ENCODE measurements around the gene ATP5ME. TPM values are rescaled to one million over a fixed set of nuclear protein-coding genes. Genes with fewer than 3 reads are reported as not detected.
A peak's percentile ranks its signal among the peaks of the same experiment; 100 is the strongest.

The ATP5ME gene
- total and polyA plus RNA-seq, 2 of the 13 experiments (the other 11 are each of a cell fraction or from before 2014, with no cell fraction given) = 305 to 753 TPM

DNA sequence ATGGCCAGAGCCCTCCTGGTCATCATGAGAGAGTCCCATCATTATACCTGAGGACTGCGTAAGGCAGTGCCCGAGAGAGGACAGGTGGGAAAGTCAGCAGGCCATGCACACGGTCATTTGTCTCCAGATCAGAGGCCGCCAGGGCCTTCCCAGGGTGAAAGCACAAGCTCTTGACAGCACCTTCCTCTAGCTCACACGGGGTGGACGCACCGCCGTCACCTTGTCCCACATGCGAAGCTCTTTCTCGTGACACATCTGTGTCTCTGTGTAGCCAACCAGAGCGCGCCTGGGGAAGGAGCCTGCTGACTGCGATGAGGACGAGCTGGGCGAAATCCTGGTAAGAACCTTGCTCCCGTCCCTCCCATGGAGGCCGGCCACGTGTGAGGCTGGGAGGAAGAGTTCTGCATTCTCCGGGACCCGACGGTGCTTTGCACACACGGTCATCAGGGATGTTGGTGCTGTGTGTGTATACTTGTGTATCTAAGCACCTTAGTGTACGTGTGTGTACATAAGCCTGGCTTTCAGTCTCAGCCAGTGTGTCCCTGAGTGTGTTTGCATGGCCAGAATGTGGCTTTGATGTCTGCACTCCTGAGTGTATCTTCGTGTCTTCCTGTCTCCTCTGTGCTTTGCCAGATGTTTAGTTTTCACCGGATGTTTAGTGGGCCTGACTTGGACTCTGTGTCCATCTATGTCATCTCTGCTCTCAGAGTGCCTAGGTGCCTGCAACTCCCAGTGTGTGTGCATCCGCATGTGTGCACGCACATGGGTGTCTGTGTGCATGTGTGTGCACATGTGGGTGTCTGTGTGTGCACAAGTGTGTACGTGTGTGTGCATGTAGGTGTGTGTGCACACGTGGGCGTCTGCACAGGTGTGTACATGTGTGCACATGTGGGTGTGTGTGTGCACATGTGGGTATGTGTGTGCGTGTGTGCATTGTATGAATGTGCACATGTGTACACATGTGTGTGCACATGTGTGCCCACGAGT, 15.1 kb downstream of the ATP5ME start (continued):
- TF ChIP-seq SETDB1 (CRISPR knock-in tag; IDR thresholded peaks at IDR 0.05; ENCODE audit: borderline replicate concordance) (no peak), SMARCC2 (IDR thresholded peaks at IDR 0.05) (no peak), TP53 (CRISPR knock-in tag; conservative IDR thresholded peaks at IDR 0.05) (no peak), ZNF773 (CRISPR knock-in tag; IDR thresholded peaks at IDR 0.05; ENCODE audit: borderline replicate concordance) (no peak), PHF21A (CRISPR knock-in tag; IDR thresholded peaks at IDR 0.05) (no peak), IKZF1 (IDR thresholded peaks at IDR 0.05) (no peak), ISX (CRISPR knock-in tag; conservative IDR thresholded peaks at IDR 0.05) (no peak), KMT2A (CRISPR knock-in tag; IDR thresholded peaks at IDR 0.05) (no peak; the same call in 1 of the 2 replicates), SIN3B (IDR thresholded peaks at IDR 0.05; ENCODE audit: low read length) (no peak), ZNF569 (CRISPR knock-in tag; IDR thresholded peaks at IDR 0.05; ENCODE audit: borderline replicate concordance) (no peak), PITX1 (CRISPR knock-in tag; IDR thresholded peaks at IDR 0.05) (no peak), ZNF256 (CRISPR knock-in tag; conservative IDR thresholded peaks at IDR 0.05) (no peak), ELF3 (CRISPR knock-in tag; IDR thresholded peaks at IDR 0.05) (peak; percentile 66), ZNF501 (CRISPR knock-in tag; IDR thresholded peaks at IDR 0.05) (no peak), TEAD2 (CRISPR knock-in tag; IDR thresholded peaks at IDR 0.05) (no peak), SPEN (CRISPR knock-in tag; IDR thresholded peaks at IDR 0.05; ENCODE audit: low read depth) (no peak), GATAD2A (CRISPR knock-in tag; IDR thresholded peaks at IDR 0.05) (peak; percentile 73), EZH2 (conservative IDR thresholded peaks at IDR 0.05; ENCODE audit: low read depth, low read length) (no peak), ZNF382 (CRISPR knock-in tag; IDR thresholded peaks at IDR 0.05; ENCODE audit: borderline replicate concordance) (no peak)
- TF ChIP-seq, protein P1, sequence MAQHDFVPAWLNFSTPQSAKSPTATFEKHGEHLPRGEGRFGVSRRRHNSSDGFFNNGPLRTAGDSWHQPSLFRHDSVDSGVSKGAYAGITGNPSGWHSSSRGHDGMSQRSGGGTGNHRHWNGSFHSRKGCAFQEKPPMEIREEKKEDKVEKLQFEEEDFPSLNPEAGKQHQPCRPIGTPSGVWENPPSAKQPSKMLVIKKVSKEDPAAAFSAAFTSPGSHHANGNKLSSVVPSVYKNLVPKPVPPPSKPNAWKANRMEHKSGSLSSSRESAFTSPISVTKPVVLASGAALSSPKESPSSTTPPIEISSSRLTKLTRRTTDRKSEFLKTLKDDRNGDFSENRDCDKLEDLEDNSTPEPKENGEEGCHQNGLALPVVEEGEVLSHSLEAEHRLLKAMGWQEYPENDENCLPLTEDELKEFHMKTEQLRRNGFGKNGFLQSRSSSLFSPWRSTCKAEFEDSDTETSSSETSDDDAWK (CRISPR knock-in tag; IDR thresholded peaks at IDR 0.05) = no peak
- TF ChIP-seq, protein P2, sequence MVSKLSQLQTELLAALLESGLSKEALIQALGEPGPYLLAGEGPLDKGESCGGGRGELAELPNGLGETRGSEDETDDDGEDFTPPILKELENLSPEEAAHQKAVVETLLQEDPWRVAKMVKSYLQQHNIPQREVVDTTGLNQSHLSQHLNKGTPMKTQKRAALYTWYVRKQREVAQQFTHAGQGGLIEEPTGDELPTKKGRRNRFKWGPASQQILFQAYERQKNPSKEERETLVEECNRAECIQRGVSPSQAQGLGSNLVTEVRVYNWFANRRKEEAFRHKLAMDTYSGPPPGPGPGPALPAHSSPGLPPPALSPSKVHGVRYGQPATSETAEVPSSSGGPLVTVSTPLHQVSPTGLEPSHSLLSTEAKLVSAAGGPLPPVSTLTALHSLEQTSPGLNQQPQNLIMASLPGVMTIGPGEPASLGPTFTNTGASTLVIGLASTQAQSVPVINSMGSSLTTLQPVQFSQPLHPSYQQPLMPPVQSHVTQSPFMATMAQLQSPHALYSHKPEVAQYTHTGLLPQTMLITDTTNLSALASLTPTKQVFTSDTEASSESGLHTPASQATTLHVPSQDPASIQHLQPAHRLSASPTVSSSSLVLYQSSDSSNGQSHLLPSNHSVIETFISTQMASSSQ (IDR thresholded peaks at IDR 0.05; ENCODE audit: low read depth) = peak; percentile 18; the same call in 1 of the 2 replicates
- TF ChIP-seq, protein P2 (CRISPR knock-in tag; IDR thresholded peaks at IDR 0.05; ENCODE audit: borderline replicate concordance) = 0 out of 2 replicates have a peak, but pooled peaks have one; percentile 19
- TF ChIP-seq, protein P3, sequence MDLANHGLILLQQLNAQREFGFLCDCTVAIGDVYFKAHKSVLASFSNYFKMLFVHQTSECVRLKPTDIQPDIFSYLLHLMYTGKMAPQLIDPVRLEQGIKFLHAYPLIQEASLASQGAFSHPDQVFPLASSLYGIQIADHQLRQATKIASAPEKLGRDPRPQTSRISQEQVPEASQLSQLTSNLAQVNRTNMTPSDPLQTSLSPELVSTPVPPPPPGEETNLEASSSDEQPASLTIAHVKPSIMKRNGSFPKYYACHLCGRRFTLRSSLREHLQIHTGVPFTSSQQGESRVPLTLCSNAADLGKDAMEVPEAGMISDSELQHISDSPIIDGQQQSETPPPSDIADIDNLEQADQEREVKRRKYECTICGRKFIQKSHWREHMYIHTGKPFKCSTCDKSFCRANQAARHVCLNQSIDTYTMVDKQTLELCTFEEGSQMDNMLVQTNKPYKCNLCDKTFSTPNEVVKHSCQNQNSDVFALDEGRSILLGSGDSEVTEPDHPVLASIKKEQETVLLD (CRISPR knock-in tag; IDR thresholded peaks at IDR 0.05; ENCODE audit: low read depth) = no peak

All from HepG2 (cell line).